Heart right ventricle (tissue), 16 donors: ENCODE results near the gene CCDC87. TPM values are rescaled to one million over a fixed set of nuclear protein-coding genes. Genes with fewer than 3 reads are reported as not detected.
A peak's percentile ranks its signal among the peaks of the same experiment; 100 is the strongest.
"Not testable (repeated sequence)": the region's sequence is repeated elsewhere in the genome, so short reads cannot be mapped to it uniquely, and the experiment has no call there.

Source experiments
- ATAC-seq, 8 donors: fragments of 200-7000 bp; cut with Tn5 transposase; one replicate each; pipeline ENCODE4 v1.9.1; 2020; ENCODE audit warnings: mild to moderate bottlenecking in 8 of 8, moderate library complexity in 8 of 8, moderate number of reproducible peaks in 1 of 8
- DNase-seq, 2 donors: peaks; one replicate each; pipeline ENCODE4 v3.0.0-alpha.2; 2020
- H3K27ac ChIP-seq, 10 donors: fragments of 200-600 bp; sonication (generic) in 2 of 10; one replicate each; pipeline versions ENCODE4 v1.5.0 to v1.8.0; 2020 to 2022; ENCODE audit warnings: mild to moderate bottlenecking in 3 of 10
- H3K27me3 ChIP-seq, 7 donors: fragments of 200-600 bp; one replicate each; pipeline ENCODE4 v1.8.0; 2021 to 2022; ENCODE audit warnings: mild to moderate bottlenecking in 2 of 7
- H3K36me3 ChIP-seq, 9 donors: fragments of 200-600 bp; sonication (generic) in 1 of 9; one replicate each; pipeline versions ENCODE4 v1.5.0 to v1.8.0; 2020 to 2022; ENCODE audit warnings: mild to moderate bottlenecking in 2 of 9
- H3K4me1 ChIP-seq, 9 donors: fragments of 200-600 bp; sonication (generic) in 1 of 9; one replicate each; pipeline versions ENCODE4 v1.5.0 to v1.8.0; 2020 to 2022; ENCODE audit warnings: mild to moderate bottlenecking in 4 of 9
- H3K4me3 ChIP-seq, 10 donors: fragments of 200-600 bp; sonication (generic) in 2 of 10; one replicate each; pipeline versions ENCODE4 v1.5.0 to v1.8.0; 2020 to 2022; ENCODE audit warnings: mild to moderate bottlenecking in 7 of 10, moderate library complexity in 2 of 10
- H3K9me3 ChIP-seq, 11 donors: fragments of 200-600 bp in 10 of 11; sonication (generic) in 2 of 11; one replicate each; pipeline versions ENCODE4 v1.5.0 to v1.8.0; 2013 to 2022; ENCODE audit warnings: mild to moderate bottlenecking in 2 of 11, control low read depth in 1 of 11, moderate library complexity in 1 of 11
- CTCF ChIP-seq, 9 donors: fragments of 200-600 bp; sonication (generic) in 2 of 9; IDR thresholded peaks; one replicate each; pipeline versions ENCODE4 v1.5.0 to v1.8.0; 2021 to 2022; ENCODE audit warnings: antibody characterized with exemption in 9 of 9, mild to moderate bottlenecking in 5 of 9, moderate library complexity in 1 of 9
- WGBS, 2 donors: extraction: QIAGEN DNeasy Blood & Tissue Kit; methylation state at CpG; one replicate each; pipeline ENCODE4 v1.1.7; 2013; ENCODE audit warnings: inconsistent platforms in 1 of 2; 5-methylcytosine and 5-hydroxymethylcytosine counted together
- intact Hi-C, 10 donors: fragments of 100-400 bp; cut with DNase I; formaldehyde crosslinking; loops; one replicate each; pipeline versions ENCODE4 v1.11.1 to v1.14.2; 2022
- polyA plus RNA-seq, 2 donors: library from polyadenylated mRNA; stranded (reverse); fragments of 200-250 nt; gene quantifications; one replicate each; pipeline ENCODE4 v1.2.3, GENCODE V29; 2013
- total RNA-seq, 10 donors: library from RNA; stranded (reverse); fragmentation: NEBNext Ultra II Directional in 3 of 10; extraction: Animal tissue kit (Norgen Biotek cat#: 25700) in 3 of 10; gene quantifications; one replicate each; pipeline versions ENCODE4 v1.2.1 to v1.2.4, GENCODE V29; 2021 to 2023
- donor health status: Arrhythmogenic right ventricular cardiomyopathy.
- donor health status: ischemic (EF 13 %, LVEDD 7.1; RV severe dilation, severe dysfunction).
- donor health status: healthy with polysubstance abuse.
- donor health status: DM: no; HTN: yes; CAD: no.
- donor health status: DM: no; HTN: no; CAD: no.
- donor health status: ischemic (EF 25% LVEDD 6.9; RV normal size, moderate dysfunction).
- donor health status: ischemic (EF 25% LVEDD 5.7; RV mildly dilated, moderate dysfunction).
- donor health status: healthy.
- donor health status: DM: yes; HTN: yes; CAD: no.
- donor health status: Ischemic cardiomyopathy.
- donor health status: ischemic (EF 35%, LVEDD 5.7; RV mildly dilated, moderate dysfunction).
- donor health status: nonischemic (EF 11% LVEDD 7.7; RV severe dilation, severe dysfunction).
- donor health status: DM: yes; HTN: yes; CAD: no.
- donor health status: PGD.
- donor health status: ischemic (EF 29% LVEDD 5.4; RV normal size, mild dysfunction).
- donor health status: nonischemic (EF 23%, LVEDD 6.1; RV moderate dilation, normal function).

The CCDC87 gene
- total and polyA plus RNA-seq, 12 donors, result 0.14 to 0.66 (median 0.33) TPM

- DNase-seq (no peak), ATAC-seq (no peak)
- Histone ChIP-seq H3K27me3 (no peaks in the 10 kb centered on the region), H3K4me3 (no peak overlapping the region), H3K9me3 (peaks cover 0 to 13% (median 0%) of the 10 kb centered on the region in 11 donors), H3K4me1 (no peaks in the 10 kb centered on the region), H3K36me3 (no peaks in the 10 kb centered on the region), H3K27ac (no peak overlapping the region)
- 54 to 62% methylated on average over 2 of the region's 2 CpGs for whole genome bisulfite sequencing, 2 donors
- TF ChIP-seq CTCF (IDR thresholded peaks at IDR 0.05), result no peak
- intact Hi-C loops, result no loop called here
Measured at GRCh38 chr11:66586136-66586535, 6.7 kb downstream of the CCDC87 start.

- DNase-seq, H3K27me3 ChIP-seq, ATAC-seq, H3K36me3 ChIP-seq, H3K4me1 ChIP-seq, intact Hi-C loops, H3K4me3 ChIP-seq, H3K27ac ChIP-seq: not testable (repeated sequence)
- peaks cover 0 to 13% (median 0%) of the 10 kb centered on the region in 11 donors for H3K9me3 ChIP-seq
- WGBS, 2 donors, result 90 to 95% methylated on average over 1 of the region's 1 CpG
Measured at GRCh38 chr11:66585447-66585846, 7.4 kb downstream of the CCDC87 start.

GRCh38 chr11:66582565-66583147, 10.2 kb downstream of the CCDC87 start:
- 85 to 86% methylated on average over 3 of the region's 3 CpGs for WGBS, 2 donors
- H3K9me3 ChIP-seq, result peaks cover 0 to 13% (median 0%) of the 10 kb centered on the region in 11 donors
- not testable (repeated sequence) for H3K36me3 ChIP-seq, H3K27ac ChIP-seq, H3K4me1 ChIP-seq, H3K27me3 ChIP-seq, DNase-seq, H3K4me3 ChIP-seq, ATAC-seq
- intact Hi-C loops, result loop anchor here in 1 of 10 donors (5.0 kb wide), 1 partner anchor 95 kb away; the partner anchor contains the start of gene RBM4B

GRCh38 chr11:66581261-66581660, 11.6 kb downstream of the CCDC87 start:
- Histone ChIP-seq H3K9me3 (peaks cover 0 to 13% (median 0%) of the 10 kb centered on the region in 11 donors), H3K4me1 (peaks cover 0 to 8% (median 6%) of the 10 kb centered on the region in 9 donors), H3K27ac (no peak overlapping the region), H3K36me3 (no peaks in the 10 kb centered on the region), H3K4me3 (no peak overlapping the region), H3K27me3 (no peaks in the 10 kb centered on the region)
- DNase-seq (no peak), ATAC-seq (no peak)
- intact Hi-C loops, result loop anchor here in 1 of 10 donors (5.0 kb wide), 1 partner anchor 96 kb away; the partner anchor contains the start of gene RBM4B
- WGBS, 2 donors, result 78 to 81% methylated on average over 3 of the region's 3 CpGs
- TF ChIP-seq CTCF (IDR thresholded peaks at IDR 0.05), result no peak

GRCh38 chr11:66580803-66581202, 12.1 kb downstream of the CCDC87 start:
- H3K27ac ChIP-seq, result no peak overlapping the region
- WGBS, 2 donors, result 55 to 67% methylated on average over 5 of the region's 5 CpGs
- DNase-seq, result no peak
- H3K4me3 ChIP-seq, result no peak overlapping the region
- peak in 2 of 8 donors; percentile 25 to 45 for ATAC-seq
- H3K27me3 ChIP-seq, result no peaks in the 10 kb centered on the region
- H3K9me3 ChIP-seq, result peaks cover 0 to 13% (median 0%) of the 10 kb centered on the region in 11 donors
- no peaks in the 10 kb centered on the region for H3K36me3 ChIP-seq
- intact Hi-C loops, result loop anchor here in 1 of 10 donors (5.0 kb wide), 1 partner anchor 96 kb away; the partner anchor contains the start of gene RBM4B
- peaks cover 0 to 8% (median 6%) of the 10 kb centered on the region in 9 donors for H3K4me1 ChIP-seq
- TF ChIP-seq CTCF (IDR thresholded peaks at IDR 0.05), result no peak
